GM12892 (cell line): ENCODE data around the gene C16orf89.

Experiments used
- POLR2A ChIP-seq: IDR thresholded peaks from 2 replicates; pipeline ENCODE4 v1.6.1; 2011; ENCODE audit warnings: low read depth, low read length, control low read depth
- TAF1 ChIP-seq: IDR thresholded peaks from 2 replicates; pipeline ENCODE4 v1.6.1; 2011; ENCODE audit warnings: low read depth, mild to moderate bottlenecking, control low read depth, low read length, borderline replicate concordance

DNA sequence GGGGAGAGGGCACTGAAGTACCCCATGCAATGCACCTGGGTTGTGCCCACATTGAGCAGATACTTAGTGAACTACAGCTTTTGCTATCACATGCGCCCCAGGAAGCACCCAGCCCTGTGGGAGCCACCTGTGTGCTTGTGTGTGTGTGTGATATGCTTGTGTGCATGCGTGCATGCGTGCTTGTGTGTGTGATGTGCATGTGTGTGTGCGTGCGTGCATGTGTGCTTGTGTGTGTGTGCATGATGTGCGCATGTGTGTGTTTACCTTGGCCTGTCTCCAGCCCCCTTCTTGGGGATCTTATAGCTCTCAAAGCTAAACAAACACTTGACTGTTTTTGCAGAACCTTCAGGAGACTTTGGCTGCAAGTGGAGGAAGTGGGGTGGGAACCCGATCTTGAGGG is 841 bp downstream of the C16orf89 start:
- TF ChIP-seq POLR2A = no peak
- no peak for TF ChIP-seq TAF1
